Measurements from ENCODE around the gene NR1I3.
"Not testable (repeated sequence)": the region's sequence is repeated elsewhere in the genome, so short reads cannot be mapped to it uniquely, and the experiment has no call there.

NR1I3 gene, protein sequence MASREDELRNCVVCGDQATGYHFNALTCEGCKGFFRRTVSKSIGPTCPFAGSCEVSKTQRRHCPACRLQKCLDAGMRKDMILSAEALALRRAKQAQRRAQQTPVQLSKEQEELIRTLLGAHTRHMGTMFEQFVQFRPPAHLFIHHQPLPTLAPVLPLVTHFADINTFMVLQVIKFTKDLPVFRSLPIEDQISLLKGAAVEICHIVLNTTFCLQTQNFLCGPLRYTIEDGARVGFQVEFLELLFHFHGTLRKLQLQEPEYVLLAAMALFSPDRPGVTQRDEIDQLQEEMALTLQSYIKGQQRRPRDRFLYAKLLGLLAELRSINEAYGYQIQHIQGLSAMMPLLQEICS

DNA sequence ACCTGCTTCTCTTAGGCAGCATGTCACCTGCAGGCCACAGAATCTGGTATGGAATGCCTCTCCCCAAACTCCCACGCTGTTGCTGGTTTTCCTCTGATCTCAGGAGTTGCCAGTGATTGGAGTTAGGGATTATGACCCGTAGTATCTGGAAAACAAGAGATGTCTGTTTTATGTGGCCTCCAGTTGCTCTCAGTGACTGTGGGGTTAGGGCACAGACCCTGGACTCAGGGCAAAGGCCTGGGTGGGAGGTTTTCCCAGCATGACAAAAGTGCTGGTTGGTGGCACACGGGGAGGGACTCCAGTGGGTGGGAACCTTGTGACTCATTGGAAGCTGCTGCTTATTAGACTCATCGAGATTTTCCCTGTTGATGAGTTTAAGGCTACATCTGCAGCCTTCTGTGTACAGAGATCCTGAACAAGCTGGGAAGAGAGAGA lies at the start of gene NR1I3:
TSS of gene NR1I3 (minus strand) at position 165 of the 435 bp plus-strand sequence. CDS start 1,638 bp downstream, outside the sequence.
- no peak for DNase-seq (ENCODE audit: low spot score)

DNA sequence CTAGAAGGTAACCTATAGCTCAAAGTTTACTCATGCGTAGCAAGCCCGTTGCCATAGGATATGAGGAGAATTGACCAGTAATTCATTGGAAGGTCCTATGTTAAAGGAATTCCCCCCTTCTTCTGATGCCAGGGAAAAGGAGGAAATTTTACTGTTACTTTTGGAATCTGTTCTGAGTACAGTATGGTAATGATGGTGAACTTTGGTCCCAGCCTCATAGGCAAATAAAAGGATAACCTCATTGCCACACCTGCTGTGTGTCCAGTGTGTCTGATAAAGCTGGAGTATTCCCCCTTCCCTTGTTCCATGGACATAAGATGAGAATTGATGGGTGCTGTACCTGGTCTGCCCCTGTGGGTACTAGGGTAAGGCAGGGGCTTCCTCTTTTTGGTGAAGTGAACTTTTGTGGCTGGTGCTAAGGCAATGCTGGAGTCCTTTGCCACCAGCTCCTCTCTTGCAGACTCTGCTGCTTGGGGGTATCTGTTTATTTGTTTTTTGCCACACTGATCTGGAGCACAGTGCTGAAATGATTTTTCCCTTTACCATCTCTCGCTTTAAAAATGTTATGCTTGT lies 49.6 kb upstream of the NR1I3 start:
- DNase-seq (ENCODE audit: low spot score) = no peak

DNA sequence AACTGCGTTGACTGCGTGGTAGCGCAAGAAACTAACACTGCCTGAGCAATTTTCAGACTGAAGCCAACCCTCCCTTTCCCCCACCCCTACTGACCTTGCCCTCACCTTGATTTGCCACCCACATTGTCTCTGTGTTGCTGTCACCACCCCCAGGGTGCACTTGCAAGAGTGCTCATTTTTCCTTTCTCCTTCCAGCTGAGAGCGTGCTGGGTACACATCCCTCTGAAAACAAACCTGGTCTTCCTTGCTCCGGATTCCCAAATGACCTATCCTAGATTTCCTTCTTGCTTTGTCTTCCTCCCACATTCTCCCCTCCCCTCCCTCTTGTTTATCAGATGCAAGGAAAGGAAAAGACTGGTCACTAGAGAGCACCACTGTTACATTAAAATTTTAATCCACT lies 47.5 kb upstream of the NR1I3 start:
- no peak for DNase-seq (ENCODE audit: low spot score)

DNA sequence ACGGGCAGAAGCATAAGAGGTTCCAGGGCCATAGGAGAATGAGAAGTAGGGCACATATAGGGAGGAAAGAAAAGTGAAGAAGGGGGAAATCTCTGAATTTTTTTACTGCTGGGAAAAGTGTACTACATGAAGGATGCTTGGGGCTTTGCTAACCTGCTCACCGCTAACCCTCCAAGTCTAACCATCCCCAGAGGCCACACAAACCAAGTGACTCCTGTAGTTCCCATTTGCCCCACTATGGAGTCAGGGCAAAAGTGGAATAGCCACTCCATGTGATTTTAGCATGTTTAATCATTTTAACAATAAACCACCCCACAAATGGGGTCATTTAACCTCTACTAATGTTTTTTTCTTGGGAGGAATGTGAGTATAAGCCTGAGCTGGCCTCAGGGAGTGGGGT lies 47.1 kb upstream of the NR1I3 start:
- no peak for DNase-seq (ENCODE audit: low spot score)

DNA sequence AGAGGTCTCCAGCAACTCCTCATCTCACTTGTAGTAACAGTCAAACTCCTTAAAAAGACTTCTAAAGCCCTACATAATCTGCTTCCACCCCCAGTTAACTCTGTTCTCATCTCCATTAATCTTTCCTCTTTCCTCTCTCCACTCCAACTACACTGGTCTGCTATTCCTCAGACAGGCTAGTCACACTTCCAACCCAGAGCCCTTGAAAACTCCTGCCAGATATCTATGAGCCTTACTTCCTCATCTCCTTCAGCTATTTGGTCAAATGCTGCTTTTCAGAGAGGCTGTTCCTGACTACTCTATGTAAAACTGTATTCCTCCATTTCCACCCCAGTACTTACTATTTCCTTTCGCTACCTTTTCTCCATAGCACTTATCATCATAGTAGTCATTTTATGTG lies 45.0 kb upstream of the NR1I3 start:
- DNase-seq (ENCODE audit: low spot score) = no peak

DNA sequence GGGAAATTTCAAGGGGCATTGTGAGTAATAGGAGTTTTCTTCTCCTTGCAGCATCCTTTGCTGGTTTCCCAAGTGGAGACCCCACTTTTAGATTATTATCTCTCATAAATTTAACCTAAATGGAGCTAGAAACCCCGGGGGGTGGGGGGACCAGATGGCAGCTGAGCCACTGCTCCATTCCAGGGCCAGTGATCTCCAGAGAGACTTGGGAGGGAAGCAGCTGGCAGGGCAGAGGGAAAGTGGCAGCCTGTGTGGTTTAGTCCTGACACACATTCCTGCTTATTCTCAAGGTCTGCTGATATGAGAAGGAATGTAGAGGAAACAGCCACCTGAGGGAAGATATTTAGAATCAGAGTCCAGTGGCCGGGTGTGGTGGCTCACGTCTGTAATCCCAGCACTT lies 36.9 kb upstream of the NR1I3 start:
- DNase-seq (ENCODE audit: low spot score) = no peak

DNA sequence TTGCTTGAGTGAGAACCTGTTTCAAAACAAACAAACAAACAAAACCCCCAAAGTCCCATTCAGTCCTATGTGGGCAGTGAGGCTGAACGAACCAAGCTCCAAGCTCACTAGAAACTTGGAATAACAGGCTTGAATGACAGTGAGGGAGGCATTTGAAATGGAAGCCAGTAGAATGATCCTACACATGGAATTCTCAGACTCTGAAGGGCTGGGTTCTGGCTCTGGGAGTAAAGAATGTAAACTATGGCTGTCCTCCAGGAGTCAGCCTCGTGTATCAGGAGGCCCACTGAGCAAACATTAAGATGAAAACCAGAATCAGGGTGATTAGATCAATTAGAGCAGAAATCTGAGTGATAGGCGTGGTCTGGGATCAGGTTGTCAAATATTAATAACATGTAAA lies 35.4 kb upstream of the NR1I3 start:
- DNase-seq (ENCODE audit: low spot score) = no peak

DNA sequence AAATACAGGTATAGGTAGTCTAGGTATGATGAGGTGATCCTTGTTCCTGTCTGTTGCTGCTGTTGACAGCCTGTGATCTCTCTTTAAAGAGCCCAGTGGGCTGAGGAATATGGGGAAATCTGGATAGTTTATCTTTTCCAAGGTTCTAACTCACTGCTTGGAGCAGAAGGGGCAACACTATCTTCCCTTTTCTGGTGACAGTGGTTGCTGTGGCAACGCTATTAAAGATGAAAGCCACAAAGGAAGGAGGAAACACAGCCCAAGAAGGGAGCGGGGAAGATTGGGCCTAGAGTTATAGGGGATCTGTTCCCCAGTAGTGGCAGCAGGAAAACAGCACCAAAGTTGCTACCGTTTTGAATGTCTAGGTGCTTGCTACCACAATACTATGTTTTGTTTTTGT lies 29.3 kb upstream of the NR1I3 start:
- DNase-seq (ENCODE audit: low spot score) = no peak

DNA sequence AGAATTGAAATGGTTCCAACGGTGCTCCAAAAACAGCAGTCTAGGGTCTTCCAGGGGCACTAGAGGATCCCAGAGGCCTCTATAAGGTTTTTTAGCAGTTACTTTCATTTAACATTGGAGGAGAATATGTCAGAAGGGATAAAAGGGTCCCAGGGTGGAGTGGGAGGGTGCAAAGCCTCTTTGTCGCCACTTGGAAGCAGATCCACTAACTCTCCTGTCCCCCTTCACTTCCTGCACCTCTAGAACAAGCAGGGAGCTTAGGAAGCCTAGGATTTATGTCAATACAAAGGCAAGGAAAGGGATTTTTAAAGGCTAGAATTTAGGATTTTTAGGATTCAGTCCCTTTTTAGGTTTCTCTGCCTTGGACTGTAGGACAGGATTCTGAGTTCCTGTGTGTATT lies 28.8 kb upstream of the NR1I3 start:
- no peak for DNase-seq (ENCODE audit: low spot score)

DNA sequence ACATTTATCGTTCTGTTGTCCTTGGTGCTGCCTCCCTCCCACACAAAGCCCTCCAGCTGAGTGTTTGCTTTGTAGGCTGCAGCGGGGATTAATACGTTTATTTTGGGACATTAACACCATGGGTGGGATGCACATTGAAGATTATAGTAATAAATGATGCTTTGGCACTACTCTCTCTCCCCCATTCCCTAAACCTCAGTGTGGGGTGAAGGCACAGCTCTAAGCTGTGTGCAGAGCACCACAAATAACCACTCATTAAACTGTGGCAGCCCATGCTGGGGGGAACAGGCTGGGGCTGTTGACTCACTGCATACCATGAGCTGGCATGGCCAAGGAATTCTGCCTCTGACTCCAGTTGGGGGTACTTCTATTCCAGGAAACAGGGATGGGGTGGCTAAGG lies 28.2 kb upstream of the NR1I3 start:
- no peak for DNase-seq (ENCODE audit: low spot score)

DNA sequence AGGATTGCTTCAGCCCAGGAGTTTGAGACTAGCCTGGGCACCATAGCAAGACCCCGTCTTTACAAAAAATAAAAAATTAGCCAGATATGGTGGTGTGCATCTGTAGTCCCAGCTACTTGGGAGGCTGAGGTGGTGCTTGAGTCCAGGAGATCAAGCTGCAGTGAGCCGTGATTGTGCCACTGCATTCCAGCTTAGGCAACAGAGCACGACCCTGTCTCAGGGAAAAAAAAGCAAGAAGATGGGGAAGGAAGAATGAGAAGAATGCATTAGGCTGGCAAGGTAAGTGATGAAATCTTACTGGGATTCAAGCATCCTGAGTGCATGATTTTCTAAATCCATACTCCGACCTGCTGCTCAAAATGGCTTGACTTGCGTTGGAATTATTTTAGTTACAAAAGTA lies 27.3 kb upstream of the NR1I3 start:
- DNase-seq (ENCODE audit: low spot score) = no peak

DNA sequence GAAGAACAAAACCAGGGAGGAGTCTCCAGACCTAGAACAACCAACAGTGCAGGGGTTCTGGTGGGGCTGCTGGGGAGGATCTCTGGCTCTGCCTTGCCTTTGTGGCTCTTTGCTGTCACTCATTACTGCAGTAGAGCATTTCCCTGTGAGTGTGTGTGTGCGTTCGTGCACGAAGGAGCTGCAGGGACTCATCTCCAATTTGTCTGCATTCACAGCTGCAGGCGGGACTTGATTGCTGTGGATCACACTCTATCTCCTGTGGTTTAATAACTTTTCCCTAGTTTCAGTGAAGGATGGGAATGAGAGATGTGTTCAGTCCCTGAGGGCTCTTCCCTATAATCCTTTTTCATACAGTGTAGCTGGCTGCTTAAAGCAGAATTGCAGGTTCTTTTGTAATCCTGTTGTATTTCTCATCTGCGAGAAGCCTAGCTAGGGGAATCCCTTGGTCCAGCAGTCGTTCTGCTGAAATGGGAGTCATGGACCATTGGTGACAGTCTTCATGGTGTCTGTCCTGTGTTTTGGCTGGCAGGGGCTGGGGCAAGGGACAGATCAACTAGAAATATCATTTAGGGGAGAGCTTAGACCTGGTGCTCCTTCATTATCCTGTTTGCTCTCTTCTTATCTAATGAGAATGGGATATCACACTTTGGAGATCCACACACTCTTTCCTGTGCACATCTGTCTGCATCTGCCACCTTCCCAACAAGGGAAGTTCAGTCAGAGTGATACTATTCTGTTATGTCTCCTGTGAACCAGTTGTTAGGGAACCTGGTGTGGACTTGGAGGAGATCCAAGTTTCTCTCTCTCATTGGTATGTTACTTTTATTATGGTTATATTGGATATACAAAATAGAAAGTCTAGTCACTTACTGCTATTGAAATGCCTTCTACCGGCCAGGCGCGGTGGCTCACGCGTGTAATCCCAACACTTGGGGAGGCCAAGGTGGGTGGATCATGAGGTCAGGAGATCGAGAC lies 23.5 kb upstream of the NR1I3 start:
- DNase-seq (ENCODE audit: low spot score) = no peak

DNA sequence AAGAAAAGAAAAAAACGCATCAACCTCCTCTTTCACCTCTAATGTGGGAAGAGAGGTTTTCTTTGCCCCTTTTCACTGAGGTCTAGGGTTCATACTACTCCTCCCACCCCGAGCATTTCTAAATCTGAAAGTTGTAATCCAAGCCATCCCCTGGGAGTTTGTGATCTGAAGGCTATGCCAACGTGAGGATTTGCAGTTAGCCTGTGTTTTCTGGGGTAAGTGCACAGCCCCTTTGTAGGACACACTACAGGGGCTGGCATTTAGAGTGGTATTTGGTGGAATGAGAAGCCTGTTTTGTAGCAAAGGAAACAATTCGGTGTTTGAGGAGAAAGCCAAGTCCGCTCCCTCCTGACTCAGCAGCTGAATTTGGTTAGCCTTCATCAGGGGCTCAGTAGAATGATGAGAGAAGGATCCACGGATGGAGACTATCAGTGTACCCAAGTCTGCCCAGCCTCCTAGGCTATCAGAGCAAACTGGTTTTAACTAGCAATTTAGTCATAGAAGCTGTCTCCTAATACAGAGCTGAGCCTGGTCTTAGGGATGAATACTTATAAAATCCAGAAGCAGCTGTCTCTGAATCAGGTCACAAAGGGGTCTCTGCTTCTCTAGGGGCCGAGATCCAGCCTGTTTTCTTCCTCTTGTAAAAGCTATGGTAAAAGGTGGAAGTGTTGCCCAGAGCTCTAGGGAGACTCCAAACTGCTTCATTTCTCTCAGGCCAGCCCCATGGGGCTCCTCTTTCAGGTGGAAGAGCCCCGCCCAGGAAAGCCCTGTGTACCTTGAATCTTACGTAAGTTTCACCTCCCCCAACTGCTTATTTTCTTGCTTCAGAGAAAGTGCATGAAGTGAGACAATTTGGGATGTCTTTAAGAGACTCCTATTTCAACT lies 22.6 kb upstream of the NR1I3 start:
- DNase-seq (ENCODE audit: low spot score) = no peak

DNA sequence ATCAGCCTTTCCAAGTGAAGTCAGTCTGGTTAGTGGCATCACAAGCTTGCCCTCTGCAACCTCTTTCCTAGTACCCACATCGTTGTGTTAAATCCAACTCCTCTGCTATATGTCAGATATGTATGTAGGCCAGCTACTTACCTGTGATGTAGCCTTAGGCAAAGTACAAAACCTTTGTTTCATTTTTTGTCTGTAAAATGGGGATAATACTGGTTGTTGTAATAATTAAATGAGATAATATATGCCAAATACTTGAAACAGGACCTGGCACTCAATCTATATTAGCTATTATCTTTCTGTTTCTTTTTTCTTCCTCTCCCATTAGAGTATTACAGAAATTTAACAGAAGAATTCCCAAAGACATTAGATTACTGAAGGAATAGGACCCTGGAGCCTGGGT lies 21.8 kb upstream of the NR1I3 start:
- no peak for DNase-seq (ENCODE audit: low spot score)

DNA sequence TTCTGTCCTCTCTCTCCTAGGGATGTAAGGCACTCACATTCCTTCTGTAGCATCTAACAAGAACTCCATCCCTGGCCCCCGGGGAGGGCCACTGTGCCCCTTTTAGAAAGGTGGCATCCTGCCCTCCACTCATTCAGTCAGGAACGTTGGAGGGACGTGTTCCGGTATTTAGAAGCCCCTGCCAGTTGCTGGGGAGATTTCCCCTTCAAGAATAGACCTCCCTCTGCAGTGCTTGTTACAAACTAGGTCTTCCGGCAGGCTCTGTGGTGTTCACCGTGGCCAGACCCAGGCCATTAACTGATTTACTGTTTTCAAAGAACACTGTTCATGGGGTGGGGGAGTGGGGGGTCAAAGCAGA lies 21.3 kb upstream of the NR1I3 start:
- no peak for DNase-seq (ENCODE audit: low spot score)

DNA sequence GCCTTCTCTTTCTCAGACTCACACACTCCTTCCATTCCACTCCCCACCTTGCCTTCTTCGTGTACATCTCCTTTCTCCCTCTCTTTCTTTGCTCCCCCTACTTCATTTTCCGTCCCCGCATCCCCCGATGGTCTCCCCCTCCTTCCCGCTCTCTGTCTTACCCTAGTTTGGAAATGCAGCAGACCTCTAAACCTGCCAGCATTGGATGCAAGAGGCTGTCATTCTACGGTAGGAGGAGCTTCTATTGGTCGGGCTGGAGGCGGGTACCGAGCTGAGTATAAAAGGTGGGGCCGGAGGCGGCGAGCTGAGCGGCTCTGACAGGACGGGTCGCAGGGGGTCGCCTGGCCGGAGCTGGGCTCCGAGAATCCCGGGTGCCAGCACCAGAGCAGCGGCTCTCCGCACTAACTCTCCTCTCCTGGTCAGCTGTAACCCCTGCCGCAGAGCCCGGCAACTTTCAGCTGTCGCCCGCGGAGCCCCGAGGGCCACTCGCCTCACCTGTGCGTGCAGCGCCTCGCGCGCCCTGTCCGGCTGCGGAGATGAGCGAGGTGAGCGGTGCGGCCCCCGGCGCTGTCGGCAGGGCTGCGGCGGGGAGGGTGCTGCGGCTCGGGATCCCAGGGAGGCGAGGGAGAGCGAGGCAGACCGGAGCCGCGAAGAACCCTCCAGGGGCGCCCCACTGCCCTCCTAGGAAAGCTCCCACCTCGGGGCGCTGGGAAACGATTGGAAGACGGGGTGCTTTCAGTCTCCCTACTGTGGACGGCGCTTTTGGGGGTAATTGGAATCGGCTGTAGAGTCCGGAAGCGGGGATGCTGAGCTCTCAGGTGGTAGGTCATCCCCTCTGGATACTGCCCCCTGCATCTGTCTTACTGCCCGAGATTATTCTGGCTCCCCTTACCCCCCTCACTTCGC lies 20.7 kb upstream of the NR1I3 start, which contains the start of gene PCP4L1:
TSS of gene PCP4L1 (plus strand) at position 307 of the 906 bp plus-strand sequence. CDS start at position 537, 230 bp downstream.
- no peak for DNase-seq (ENCODE audit: low spot score)

DNA sequence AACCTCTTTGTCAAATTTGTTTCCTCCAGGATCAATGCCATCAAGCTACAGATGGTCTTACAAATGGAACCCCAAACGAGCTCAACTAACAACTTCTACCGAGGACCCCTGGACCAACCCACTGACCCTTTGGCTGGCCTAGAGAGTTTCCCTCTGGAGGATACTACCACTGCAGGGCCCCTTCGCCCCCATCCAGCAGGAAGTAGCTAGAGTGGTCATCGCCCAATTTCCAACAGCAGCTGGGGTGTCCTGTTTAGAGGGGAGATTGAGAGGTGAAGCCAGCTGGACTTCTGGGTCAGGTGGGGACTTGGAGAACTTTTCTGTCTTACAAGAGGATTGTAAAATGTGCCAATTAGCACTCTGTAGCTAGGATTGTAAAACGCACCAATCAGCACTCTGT lies 19.1 kb upstream of the NR1I3 start:
- DNase-seq (ENCODE audit: low spot score) = not testable (repeated sequence)

DNA sequence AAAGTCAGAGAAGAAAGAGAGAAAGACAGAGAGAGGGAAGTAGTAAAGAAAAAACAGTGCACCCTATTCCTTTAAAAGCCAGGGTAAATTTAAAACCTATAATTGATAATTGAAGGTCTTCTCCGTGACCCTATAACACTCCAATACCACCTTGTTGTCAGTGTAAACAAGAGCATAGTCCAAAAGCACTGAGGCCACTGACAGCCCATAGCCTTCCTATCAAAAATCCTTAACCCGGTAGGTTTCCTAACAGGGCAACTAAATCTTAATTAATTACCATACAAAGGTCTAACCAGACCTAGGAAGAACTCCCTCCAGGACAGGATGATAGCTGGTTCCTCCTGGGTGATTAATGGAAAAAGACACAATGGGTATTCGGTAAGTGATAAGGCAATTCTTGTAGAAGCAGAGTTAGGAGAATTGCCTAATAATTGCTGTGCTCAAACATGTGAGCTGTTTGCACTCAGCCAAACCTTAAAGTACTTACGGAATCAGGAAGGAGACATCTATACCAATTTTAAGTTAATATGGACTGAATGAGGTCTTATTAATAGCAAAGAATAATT lies 18.0 kb upstream of the NR1I3 start:
- DNase-seq (ENCODE audit: low spot score) = not testable (repeated sequence)

DNA sequence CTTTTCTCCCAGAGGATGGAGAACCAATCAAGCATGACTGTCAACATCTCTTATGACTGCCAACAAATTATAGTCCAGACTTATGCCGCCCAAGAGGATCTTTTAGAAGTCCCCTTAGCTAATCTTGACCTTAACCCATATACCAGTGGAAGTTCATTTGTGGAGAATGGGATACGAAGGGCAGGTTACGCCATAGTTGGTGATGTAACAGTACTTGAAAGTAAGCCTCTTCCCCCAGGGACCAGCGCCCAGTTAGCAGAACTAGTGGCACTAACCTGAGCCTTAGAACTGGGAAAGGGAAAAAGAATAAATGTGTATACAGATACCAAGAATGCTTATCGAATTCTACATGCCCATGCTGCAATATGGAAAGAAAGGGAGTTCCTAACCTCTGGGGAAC lies 17.3 kb upstream of the NR1I3 start:
- not testable (repeated sequence) for DNase-seq (ENCODE audit: low spot score)

DNA sequence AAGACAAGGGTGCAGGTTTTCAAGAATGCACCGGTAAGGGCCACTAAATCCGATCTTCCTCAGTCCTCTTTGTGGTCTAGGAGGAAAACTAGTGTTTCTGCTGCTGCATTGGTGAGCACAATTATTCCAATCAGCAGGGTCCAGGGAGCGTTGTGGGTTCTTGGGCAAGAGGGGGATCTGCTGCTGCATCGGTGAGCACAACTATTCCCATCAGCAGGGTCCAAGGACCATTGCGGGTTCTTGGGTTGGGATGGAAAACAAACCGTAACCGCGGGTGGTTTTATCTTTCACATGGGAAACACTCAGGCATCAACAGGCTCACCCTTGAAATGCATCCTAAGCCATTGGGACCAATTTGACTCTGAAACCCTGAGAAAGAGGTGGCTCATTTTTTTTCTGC lies 13.6 kb upstream of the NR1I3 start:
- DNase-seq (ENCODE audit: low spot score) = no peak
